ENCODE results near the gene WWC1. TPM values are rescaled to one million over a fixed set of nuclear protein-coding genes. Genes with fewer than 3 reads are reported as not detected.

WWC1 gene
- total RNA-seq, 1 experiment from 2014 or later: 97.7 TPM

DNA sequence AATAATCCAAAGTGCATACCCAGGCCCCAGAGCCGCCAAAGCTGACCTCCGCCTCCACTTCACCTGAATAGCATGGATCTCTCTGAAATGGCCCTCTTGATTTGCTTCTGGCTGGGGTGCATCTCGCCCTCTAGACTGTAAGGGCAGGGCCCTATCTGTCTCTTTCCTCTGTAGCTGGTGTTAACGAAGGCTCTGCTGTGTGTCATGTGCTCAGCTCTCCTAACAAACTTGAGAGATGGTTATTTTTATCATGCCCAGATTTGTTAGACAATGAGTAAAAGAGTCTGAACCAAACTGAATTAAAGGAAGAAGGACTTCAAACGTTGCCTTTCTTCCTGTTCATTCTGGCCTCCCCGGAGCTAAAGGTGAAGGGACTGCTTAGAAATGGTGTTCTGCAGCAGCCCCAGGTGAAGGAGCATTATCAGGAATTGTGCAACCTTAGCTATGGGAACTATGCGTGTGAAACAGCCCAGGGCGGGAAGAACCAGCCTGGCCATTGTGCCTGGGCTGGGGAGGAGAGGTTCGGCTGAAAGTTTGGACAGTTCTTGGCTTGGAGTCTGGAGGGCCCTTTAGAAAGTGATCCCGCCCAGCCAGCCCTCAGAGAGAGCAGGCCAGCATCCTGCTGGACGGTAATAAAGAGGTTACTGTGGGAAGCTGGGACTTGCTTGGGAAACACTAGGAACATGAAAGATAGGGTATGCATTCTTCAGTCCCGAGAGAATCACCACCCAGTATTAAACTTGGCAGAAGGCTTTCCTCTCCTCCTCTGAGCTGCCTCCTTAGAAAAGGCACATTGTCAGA, 73.5 kb downstream of the WWC1 start:
- CTCF ChIA-PET: interaction anchor here (0.5 to 2.2 kb wide), 4 partner anchors 40 to 95 kb away, joined by 3 to 9 read pairs (median 4); no protein-coding TSS in a partner anchor
- H3K27ac ChIP-seq: peak overlapping the region; percentile 97
- H3K36me3 ChIP-seq (ENCODE audit: low read depth): 0 out of 2 replicates have a peak, but pooled peaks cover under 1% of the 10 kb centered on the region
- peak overlapping the region; percentile 73 for H3K4me2 ChIP-seq
- H3K9me2 ChIP-seq (ENCODE audit: insufficient read depth): 0 out of 2 replicates have a peak, but pooled peaks cover 4% of the 10 kb centered on the region
- peaks cover 80% of the 10 kb centered on the region for H3K79me2 ChIP-seq (ENCODE audit: low read depth)
- H3K9me3 ChIP-seq (ENCODE audit: insufficient read depth, low read depth): no peaks in the 10 kb centered on the region
- H3K4me3 ChIP-seq: peak overlapping the region; percentile 38; the same call in 1 of the 2 replicates
- H3K27me3 ChIP-seq (ENCODE audit: insufficient read depth, low read depth): no peaks in the 10 kb centered on the region
- TF ChIP-seq, protein P1, sequence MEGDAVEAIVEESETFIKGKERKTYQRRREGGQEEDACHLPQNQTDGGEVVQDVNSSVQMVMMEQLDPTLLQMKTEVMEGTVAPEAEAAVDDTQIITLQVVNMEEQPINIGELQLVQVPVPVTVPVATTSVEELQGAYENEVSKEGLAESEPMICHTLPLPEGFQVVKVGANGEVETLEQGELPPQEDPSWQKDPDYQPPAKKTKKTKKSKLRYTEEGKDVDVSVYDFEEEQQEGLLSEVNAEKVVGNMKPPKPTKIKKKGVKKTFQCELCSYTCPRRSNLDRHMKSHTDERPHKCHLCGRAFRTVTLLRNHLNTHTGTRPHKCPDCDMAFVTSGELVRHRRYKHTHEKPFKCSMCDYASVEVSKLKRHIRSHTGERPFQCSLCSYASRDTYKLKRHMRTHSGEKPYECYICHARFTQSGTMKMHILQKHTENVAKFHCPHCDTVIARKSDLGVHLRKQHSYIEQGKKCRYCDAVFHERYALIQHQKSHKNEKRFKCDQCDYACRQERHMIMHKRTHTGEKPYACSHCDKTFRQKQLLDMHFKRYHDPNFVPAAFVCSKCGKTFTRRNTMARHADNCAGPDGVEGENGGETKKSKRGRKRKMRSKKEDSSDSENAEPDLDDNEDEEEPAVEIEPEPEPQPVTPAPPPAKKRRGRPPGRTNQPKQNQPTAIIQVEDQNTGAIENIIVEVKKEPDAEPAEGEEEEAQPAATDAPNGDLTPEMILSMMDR (conservative IDR thresholded peaks at IDR 0.05): no peak
- TF ChIP-seq EZH2 (IDR thresholded peaks at IDR 0.05; ENCODE audit: low read depth): no peak
- H3K4me1 ChIP-seq (replicated peaks; ENCODE audit: insufficient read depth): peaks cover 83% of the 10 kb centered on the region
- H4K20me1 ChIP-seq (ENCODE audit: insufficient read depth): no peaks in the 10 kb centered on the region
- intact Hi-C loops (cut with micrococcal nuclease; ENCODE audit: unreplicated experiment): loop anchor here (1.0 to 2.0 kb wide), 8 partner anchors 19 to 96 kb away; no protein-coding TSS in a partner anchor
- POLR2A ChIA-PET (ENCODE audit: unreplicated experiment): interaction anchor here (0.5 to 1.4 kb wide), 11 partner anchors 17 to 781 kb away, joined by 3 to 11 read pairs (median 4); partner anchors contain the start of gene WWC1
- peaks cover 70% of the 10 kb centered on the region for H3F3A ChIP-seq (ENCODE audit: insufficient read depth, low read depth)
- no peak overlapping the region for H2AFZ ChIP-seq
- TSS peak; percentile 69 for BruUV-seq (replicated peaks)
- DNase-seq: peak; percentile 80 to 88

GRCh38 chr5:168365581-168366081, 74.2 kb downstream of the WWC1 start:
- no peak for TF ChIP-seq EZH2 (IDR thresholded peaks at IDR 0.05; ENCODE audit: low read depth)
- TF ChIP-seq, protein P1 (conservative IDR thresholded peaks at IDR 0.05): peak; percentile 69
- ChIA-PET CTCF (interaction anchor here (1.0 to 2.2 kb wide), 2 partner anchors 41 to 96 kb away, joined by 3 to 9 read pairs; no protein-coding TSS in a partner anchor), POLR2A (ENCODE audit: unreplicated experiment) (interaction anchor here (0.5 to 1.4 kb wide), 2 partner anchors 40 to 96 kb away, joined by 4 to 6 read pairs; no protein-coding TSS in a partner anchor)
- H3K4me1 ChIP-seq (replicated peaks; ENCODE audit: insufficient read depth): peaks cover 76% of the 10 kb centered on the region
- peak overlapping the region; percentile 38; the same call in 1 of the 2 replicates for H3K4me3 ChIP-seq
- peaks cover 80% of the 10 kb centered on the region for H3K79me2 ChIP-seq (ENCODE audit: low read depth)
- no TSS peak for BruUV-seq (replicated peaks)
- peak overlapping the region; percentile 97 for H3K27ac ChIP-seq
- peak; percentile 88 to 98 for DNase-seq
- H3K9me3 ChIP-seq (ENCODE audit: insufficient read depth, low read depth): no peaks in the 10 kb centered on the region
- intact Hi-C loops (cut with micrococcal nuclease; ENCODE audit: unreplicated experiment): loop anchor here (1.0 to 2.0 kb wide), 8 partner anchors 19 to 96 kb away; no protein-coding TSS in a partner anchor
- H4K20me1 ChIP-seq (ENCODE audit: insufficient read depth): no peaks in the 10 kb centered on the region
- no peaks in the 10 kb centered on the region for H3K27me3 ChIP-seq (ENCODE audit: insufficient read depth, low read depth)
- 0 out of 2 replicates have a peak, but pooled peaks cover 4% of the 10 kb centered on the region for H3K9me2 ChIP-seq (ENCODE audit: insufficient read depth)
- no peak overlapping the region for H2AFZ ChIP-seq
- peak overlapping the region; percentile 73 for H3K4me2 ChIP-seq
- H3F3A ChIP-seq (ENCODE audit: insufficient read depth, low read depth): peaks cover 63% of the 10 kb centered on the region
- H3K36me3 ChIP-seq (ENCODE audit: low read depth): 0 out of 2 replicates have a peak, but pooled peaks cover 5% of the 10 kb centered on the region

- no peak for TF ChIP-seq EZH2 (IDR thresholded peaks at IDR 0.05; ENCODE audit: low read depth)
- TF ChIP-seq, protein P1 (conservative IDR thresholded peaks at IDR 0.05): no peak
- ChIA-PET POLR2A (ENCODE audit: unreplicated experiment) (interaction anchor here (0.5 kb wide), 1 partner anchor 96 kb away, joined by 4 read pairs; no protein-coding TSS in a partner anchor), CTCF (interaction anchor here (0.6 to 1.1 kb wide), 3 partner anchors 21 to 41 kb away, joined by 3 to 4 read pairs (median 4); no protein-coding TSS in a partner anchor)
- H3K4me2 ChIP-seq: peak overlapping the region; percentile 73
- H4K20me1 ChIP-seq (ENCODE audit: insufficient read depth): no peaks in the 10 kb centered on the region
- BruUV-seq (replicated peaks): no TSS peak
- 0 out of 2 replicates have a peak, but pooled peaks cover 4% of the 10 kb centered on the region for H3K9me2 ChIP-seq (ENCODE audit: insufficient read depth)
- H3K36me3 ChIP-seq (ENCODE audit: low read depth): 0 out of 2 replicates have a peak, but pooled peaks cover 5% of the 10 kb centered on the region
- H3K9me3 ChIP-seq (ENCODE audit: insufficient read depth, low read depth): no peaks in the 10 kb centered on the region
- peaks cover 59% of the 10 kb centered on the region for H3F3A ChIP-seq (ENCODE audit: insufficient read depth, low read depth)
- H3K27ac ChIP-seq: peak overlapping the region; percentile 97
- intact Hi-C loops (cut with micrococcal nuclease; ENCODE audit: unreplicated experiment): no loop called here
- no peaks in the 10 kb centered on the region for H3K27me3 ChIP-seq (ENCODE audit: insufficient read depth, low read depth)
- no peak overlapping the region for H2AFZ ChIP-seq
- H3K79me2 ChIP-seq (ENCODE audit: low read depth): peaks cover 80% of the 10 kb centered on the region
- peaks cover 71% of the 10 kb centered on the region for H3K4me1 ChIP-seq (replicated peaks; ENCODE audit: insufficient read depth)
- peak overlapping the region; percentile 38; the same call in 1 of the 2 replicates for H3K4me3 ChIP-seq
- DNase-seq: peak in 1 of 2 experiments; percentile 79
These were observed 74.7 kb downstream of the WWC1 start for GRCh38 chr5:168366116-168366515.

Measured in PC-9 (cell line).